NCI-H2227 (cell line): ENCODE data around the gene EVPL.

Experiments used
- DNase-seq: peaks from one replicate; lab custom pipeline; 2025; ENCODE audit not compliant: unreplicated experiment; lab: John Stamatoyannopoulos, UW

The EVPL gene

GRCh38 chr17:76018801-76019200 is 8.3 kb downstream of the EVPL start:
- DNase-seq, result no peak

- DNase-seq, result no peak
Observed at GRCh38 chr17:76018340-76018680, 8.8 kb downstream of the EVPL start.

- no peak for DNase-seq
Observed at GRCh38 chr17:76017481-76018339, 9.4 kb downstream of the EVPL start.

- no peak for DNase-seq
Observed at GRCh38 chr17:76014925-76015261, 12.2 kb downstream of the EVPL start.

- peak; percentile 87 for DNase-seq
Observed at GRCh38 chr17:76014100-76014924, 12.8 kb downstream of the EVPL start.

GRCh38 chr17:76013377-76013932 is 13.7 kb downstream of the EVPL start:
- DNase-seq, result no peak

GRCh38 chr17:76011951-76012350 is 15.2 kb downstream of the EVPL start:
- no peak for DNase-seq

GRCh38 chr17:76009969-76010661 is 17.0 kb downstream of the EVPL start:
- no peak for DNase-seq

- DNase-seq, result no peak
Observed at GRCh38 chr17:76009447-76009846, 17.7 kb downstream of the EVPL start.

- DNase-seq, result no peak
Observed at GRCh38 chr17:76008630-76009425, 18.3 kb downstream of the EVPL start.

GRCh38 chr17:76008208-76008607 is 18.9 kb downstream of the EVPL start:
- DNase-seq, result no peak

GRCh38 chr17:76007850-76008165 is 19.3 kb downstream of the EVPL start:
- no peak for DNase-seq

GRCh38 chr17:76007131-76007849 is 19.8 kb downstream of the EVPL start:
- DNase-seq, result no peak

- DNase-seq, result peak; percentile 64
Observed at GRCh38 chr17:76005263-76006149, 21.6 kb downstream of the EVPL start.

- DNase-seq, result no peak
Observed at GRCh38 chr17:76004750-76005262, 22.3 kb downstream of the EVPL start.

- no peak for DNase-seq
Observed at GRCh38 chr17:76003915-76004314, 23.2 kb downstream of the EVPL start.

- no peak for DNase-seq
Observed at GRCh38 chr17:76002100-76002499, 25.0 kb downstream of the EVPL start.

- DNase-seq, result no peak
Observed at GRCh38 chr17:76000755-76001521, 26.2 kb downstream of the EVPL start, which contains the start of gene CDK3. Gene CDK3 (plus strand): TSS chr17:76000855. CDS start chr17:76001426, 571 bp downstream.
